GM23338 (cell line): ENCODE data around the gene ZNF106. TPM values are rescaled to one million over a fixed set of nuclear protein-coding genes. Genes with fewer than 3 reads are reported as not detected.

Experiments used
- ATAC-seq: fragments of 200-7000 bp; cut with Tn5 transposase; 3 replicates; pipeline ENCODE4 v1.9.1; 2020
- DNase-seq: peaks from one replicate; pipeline ENCODE4 v3.0.0-alpha.2; 2015; ENCODE audit warnings: low spot score
- H2AFZ ChIP-seq: fragments of 200-600 bp; sonication (generic); 2 replicates; pipeline ENCODE4 v1.8.0; 2016; ENCODE audit warnings: antibody characterized with exemption, mild to moderate bottlenecking, moderate library complexity
- H3F3A ChIP-seq: fragments of 200-600 bp; sonication (generic); replicated peaks from 2 replicates; pipeline ENCODE4 v1.8.0; 2017; ENCODE audit warnings: antibody characterized with exemption, mixed run types, low read depth
- H3K27ac ChIP-seq: fragments of 200-600 bp; sonication (generic); 2 replicates; pipeline ENCODE4 v1.6.1; 2016; ENCODE audit warnings: low read depth
- H3K27me3 ChIP-seq: fragments of 200-600 bp; sonication (generic); 2 replicates; pipeline ENCODE4 v1.8.0; 2016; ENCODE audit warnings: mild to moderate bottlenecking, mixed run types, moderate library complexity; ENCODE audit not compliant: insufficient read depth
- H3K36me3 ChIP-seq: fragments of 200-600 bp; sonication (generic); 2 replicates; pipeline ENCODE4 v1.8.0; 2016; ENCODE audit warnings: mild to moderate bottlenecking; ENCODE audit not compliant: insufficient read depth
- H3K4me1 ChIP-seq: fragments of 200-600 bp; sonication (generic); 2 replicates; pipeline ENCODE4 v1.8.0; 2016; ENCODE audit warnings: mild to moderate bottlenecking, moderate library complexity; ENCODE audit not compliant: insufficient read depth
- H3K4me2 ChIP-seq: fragments of 200-600 bp; sonication (generic); 2 replicates; pipeline ENCODE4 v1.7.1; 2017; ENCODE audit warnings: mixed run types
- H3K4me3 ChIP-seq: fragments of 200-600 bp; sonication (generic); 2 replicates; pipeline ENCODE4 v1.6.1; 2016; ENCODE audit warnings: mixed run types
- H3K79me2 ChIP-seq: fragments of 200-600 bp; sonication (generic); replicated peaks from 2 replicates; pipeline ENCODE4 v1.8.0; 2017; ENCODE audit warnings: mild to moderate bottlenecking; ENCODE audit not compliant: insufficient read depth
- H3K9me2 ChIP-seq: fragments of 200-600 bp; sonication (generic); 2 replicates; pipeline ENCODE4 v1.8.0; 2017; ENCODE audit not compliant: insufficient read depth
- H4K20me1 ChIP-seq: fragments of 200-600 bp; sonication (generic); replicated peaks from 2 replicates; pipeline ENCODE4 v1.8.0; 2017; ENCODE audit warnings: mild to moderate bottlenecking; ENCODE audit not compliant: insufficient read depth
- H3K27ac Mint-ChIP-seq: 2 replicates; pipeline ENCODE4 v1.8.0; 2020; ENCODE audit warnings: inconsistent platforms, mild to moderate bottlenecking, moderate library complexity, mixed read lengths
- H3K27me3 Mint-ChIP-seq: 3 replicates; pipeline ENCODE4 v1.8.0; 2022; ENCODE audit warnings: low read depth, mild to moderate bottlenecking, moderate library complexity, mixed read lengths, inconsistent platforms; ENCODE audit not compliant: insufficient read depth, poor library complexity
- H3K36me3 Mint-ChIP-seq: 3 replicates; pipeline ENCODE4 v1.8.0; 2021; ENCODE audit warnings: low read depth, mild to moderate bottlenecking, inconsistent platforms, moderate library complexity, mixed read lengths
- H3K4me1 Mint-ChIP-seq: 3 replicates; pipeline ENCODE4 v1.8.0; 2020; ENCODE audit warnings: mild to moderate bottlenecking, inconsistent platforms, mixed read lengths
- H3K4me3 Mint-ChIP-seq: 3 replicates; pipeline ENCODE4 v1.8.0; 2021; ENCODE audit warnings: moderate library complexity, mild to moderate bottlenecking, inconsistent platforms, mixed read lengths
- H3K9me3 Mint-ChIP-seq: 3 replicates; pipeline ENCODE4 v1.8.0; 2020; ENCODE audit warnings: moderate library complexity, mild to moderate bottlenecking, inconsistent platforms, mixed read lengths
- CREB1 ChIP-seq: fragments of 250-450 bp; sonication (Bioruptor Pico); IDR thresholded peaks from 2 replicates; pipeline ENCODE4 v1.5.0; 2020; ENCODE audit warnings: low read depth, mild to moderate bottlenecking, moderate library complexity
- ETS1 ChIP-seq: IDR thresholded peaks from 2 replicates; pipeline ENCODE4 v1.6.1; 2016; ENCODE audit warnings: antibody characterized with exemption
- EZH2 ChIP-seq: fragments of 200-600 bp; sonication (generic); IDR thresholded peaks from one replicate; pipeline ENCODE4 v1.8.0; 2017; ENCODE audit warnings: antibody characterized with exemption, mild to moderate bottlenecking, low read depth; ENCODE audit not compliant: unreplicated experiment
- EZH2phosphoT487 ChIP-seq: fragments of 200-600 bp; sonication (generic); IDR thresholded peaks from one replicate; pipeline ENCODE4 v1.8.1; 2018; ENCODE audit warnings: antibody characterized with exemption; ENCODE audit not compliant: unreplicated experiment
- JUNB ChIP-seq: IDR thresholded peaks from one replicate; pipeline ENCODE4 v1.6.1; 2016; ENCODE audit warnings: antibody characterized with exemption; ENCODE audit not compliant: unreplicated experiment
- NANOG ChIP-seq: IDR thresholded peaks from 2 replicates; pipeline ENCODE4 v1.6.1; 2016; ENCODE audit warnings: antibody characterized with exemption, borderline replicate concordance
- POLR2AphosphoS5 ChIP-seq: IDR thresholded peaks from 2 replicates; pipeline ENCODE4 v1.6.1; 2016; ENCODE audit warnings: antibody characterized with exemption, low read depth
- REST ChIP-seq: IDR thresholded peaks from one replicate; pipeline ENCODE4 v1.6.1; 2018; ENCODE audit warnings: antibody characterized with exemption; ENCODE audit not compliant: unreplicated experiment
- STAT1 ChIP-seq: IDR thresholded peaks from one replicate; pipeline ENCODE4 v1.6.1; 2016; ENCODE audit warnings: antibody characterized with exemption; ENCODE audit not compliant: unreplicated experiment
- ZNF114 ChIP-seq: fragments of 250-450 bp; sonication (Bioruptor Pico); IDR thresholded peaks from 2 replicates; pipeline ENCODE4 v1.5.0; 2020; ENCODE audit warnings: mild to moderate bottlenecking, moderate library complexity
- ZNF331 ChIP-seq: fragments of 250-450 bp; sonication (Bioruptor Pico); IDR thresholded peaks from 2 replicates; pipeline ENCODE4 v1.5.0; 2020; ENCODE audit warnings: low read depth, mild to moderate bottlenecking, moderate library complexity
- polyA plus RNA-seq: library from polyadenylated mRNA; unstranded; fragments of >200 nt; fragmentation: Nextera tagmentation; extraction: Ambion mirVana; gene quantifications from 2 replicates; pipeline ENCODE4 v1.2.1, GENCODE V29; 2016
- total RNA-seq: library from RNA; depleted of rRNA; stranded (reverse); fragments of >200 nt; shearing (Covaris generic); gene quantifications from 2 replicates; pipeline ENCODE4 v1.2.3, GENCODE V29; 2014
- TF ChIP-seq, protein P1 (sequence below): fragments of 250-450 bp; sonication (Bioruptor Pico); IDR thresholded peaks from 2 replicates; pipeline ENCODE4 v1.5.0; 2020; ENCODE audit warnings: mild to moderate bottlenecking, moderate library complexity
- TF ChIP-seq, protein P2 (sequence below), 2 experiments: fragments of 200-600 bp in 1 of 2; sonication (generic) in 1 of 2; conservative IDR thresholded peaks; 2 replicates each; pipeline versions ENCODE4 v1.5.1 to v1.6.1; 2016 to 2017; ENCODE audit warnings: antibody characterized with exemption in 2 of 2, low read depth in 2 of 2, mild to moderate bottlenecking in 2 of 2, moderate library complexity in 1 of 2

Gene ZNF106
- total and polyA plus RNA-seq, 2 experiments from 2014 or later = 48.0 to 53.7 TPM

- H3K27me3 ChIP-seq = no peaks in the 10 kb centered on the region
- Mint-ChIP-seq H3K9me3 (peaks cover 8% of the 10 kb centered on the region), H3K27ac (no peak overlapping the region), H3K36me3 (peaks cover 2% of the 10 kb centered on the region; the same call in 2 of the 3 replicates), H3K27me3 (peaks cover 10% of the 10 kb centered on the region), H3K4me3 (no peak overlapping the region), H3K4me1 (peaks cover 24% of the 10 kb centered on the region)
- H3F3A ChIP-seq = no peaks in the 10 kb centered on the region
- H3K4me1 ChIP-seq = peaks cover 24% of the 10 kb centered on the region
- 0 out of 2 replicates have a peak overlapping the region, but pooled peaks have one; percentile 36 for H3K4me2 ChIP-seq
- TF ChIP-seq POLR2AphosphoS5 (no peak), CREB1 (CRISPR knock-in tag) (no peak), EZH2phosphoT487 (no peak), NANOG (no peak), ZNF114 (CRISPR knock-in tag) (no peak), JUNB (no peak), EZH2 (no peak), ETS1 (no peak), REST (no peak), STAT1 (no peak), ZNF331 (CRISPR knock-in tag) (no peak)
- TF ChIP-seq, protein P1, sequence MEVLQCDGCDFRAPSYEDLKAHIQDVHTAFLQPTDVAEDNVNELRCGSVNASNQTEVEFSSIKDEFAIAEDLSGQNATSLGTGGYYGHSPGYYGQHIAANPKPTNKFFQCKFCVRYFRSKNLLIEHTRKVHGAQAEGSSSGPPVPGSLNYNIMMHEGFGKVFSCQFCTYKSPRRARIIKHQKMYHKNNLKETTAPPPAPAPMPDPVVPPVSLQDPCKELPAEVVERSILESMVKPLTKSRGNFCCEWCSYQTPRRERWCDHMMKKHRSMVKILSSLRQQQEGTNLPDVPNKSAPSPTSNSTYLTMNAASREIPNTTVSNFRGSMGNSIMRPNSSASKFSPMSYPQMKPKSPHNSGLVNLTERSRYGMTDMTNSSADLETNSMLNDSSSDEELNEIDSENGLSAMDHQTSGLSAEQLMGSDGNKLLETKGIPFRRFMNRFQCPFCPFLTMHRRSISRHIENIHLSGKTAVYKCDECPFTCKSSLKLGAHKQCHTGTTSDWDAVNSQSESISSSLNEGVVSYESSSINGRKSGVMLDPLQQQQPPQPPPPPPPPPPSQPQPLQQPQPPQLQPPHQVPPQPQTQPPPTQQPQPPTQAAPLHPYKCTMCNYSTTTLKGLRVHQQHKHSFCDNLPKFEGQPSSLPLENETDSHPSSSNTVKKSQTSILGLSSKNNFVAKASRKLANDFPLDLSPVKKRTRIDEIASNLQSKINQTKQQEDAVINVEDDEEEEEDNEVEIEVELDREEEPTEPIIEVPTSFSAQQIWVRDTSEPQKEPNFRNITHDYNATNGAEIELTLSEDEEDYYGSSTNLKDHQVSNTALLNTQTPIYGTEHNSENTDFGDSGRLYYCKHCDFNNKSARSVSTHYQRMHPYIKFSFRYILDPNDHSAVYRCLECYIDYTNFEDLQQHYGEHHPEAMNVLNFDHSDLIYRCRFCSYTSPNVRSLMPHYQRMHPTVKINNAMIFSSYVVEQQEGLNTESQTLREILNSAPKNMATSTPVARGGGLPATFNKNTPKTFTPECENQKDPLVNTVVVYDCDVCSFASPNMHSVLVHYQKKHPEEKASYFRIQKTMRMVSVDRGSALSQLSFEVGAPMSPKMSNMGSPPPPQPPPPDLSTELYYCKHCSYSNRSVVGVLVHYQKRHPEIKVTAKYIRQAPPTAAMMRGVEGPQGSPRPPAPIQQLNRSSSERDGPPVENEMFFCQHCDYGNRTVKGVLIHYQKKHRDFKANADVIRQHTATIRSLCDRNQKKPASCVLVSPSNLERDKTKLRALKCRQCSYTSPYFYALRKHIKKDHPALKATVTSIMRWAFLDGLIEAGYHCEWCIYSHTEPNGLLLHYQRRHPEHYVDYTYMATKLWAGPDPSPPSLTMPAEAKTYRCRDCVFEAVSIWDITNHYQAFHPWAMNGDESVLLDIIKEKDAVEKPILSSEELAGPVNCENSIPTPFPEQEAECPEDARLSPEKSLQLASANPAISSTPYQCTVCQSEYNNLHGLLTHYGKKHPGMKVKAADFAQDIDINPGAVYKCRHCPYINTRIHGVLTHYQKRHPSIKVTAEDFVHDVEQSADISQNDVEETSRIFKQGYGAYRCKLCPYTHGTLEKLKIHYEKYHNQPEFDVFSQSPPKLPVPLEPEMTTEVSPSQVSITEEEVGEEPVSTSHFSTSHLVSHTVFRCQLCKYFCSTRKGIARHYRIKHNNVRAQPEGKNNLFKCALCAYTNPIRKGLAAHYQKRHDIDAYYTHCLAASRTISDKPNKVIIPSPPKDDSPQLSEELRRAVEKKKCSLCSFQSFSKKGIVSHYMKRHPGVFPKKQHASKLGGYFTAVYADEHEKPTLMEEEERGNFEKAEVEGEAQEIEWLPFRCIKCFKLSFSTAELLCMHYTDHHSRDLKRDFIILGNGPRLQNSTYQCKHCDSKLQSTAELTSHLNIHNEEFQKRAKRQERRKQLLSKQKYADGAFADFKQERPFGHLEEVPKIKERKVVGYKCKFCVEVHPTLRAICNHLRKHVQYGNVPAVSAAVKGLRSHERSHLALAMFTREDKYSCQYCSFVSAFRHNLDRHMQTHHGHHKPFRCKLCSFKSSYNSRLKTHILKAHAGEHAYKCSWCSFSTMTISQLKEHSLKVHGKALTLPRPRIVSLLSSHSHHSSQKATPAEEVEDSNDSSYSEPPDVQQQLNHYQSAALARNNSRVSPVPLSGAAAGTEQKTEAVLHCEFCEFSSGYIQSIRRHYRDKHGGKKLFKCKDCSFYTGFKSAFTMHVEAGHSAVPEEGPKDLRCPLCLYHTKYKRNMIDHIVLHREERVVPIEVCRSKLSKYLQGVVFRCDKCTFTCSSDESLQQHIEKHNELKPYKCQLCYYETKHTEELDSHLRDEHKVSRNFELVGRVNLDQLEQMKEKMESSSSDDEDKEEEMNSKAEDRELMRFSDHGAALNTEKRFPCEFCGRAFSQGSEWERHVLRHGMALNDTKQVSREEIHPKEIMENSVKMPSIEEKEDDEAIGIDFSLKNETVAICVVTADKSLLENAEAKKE (CRISPR knock-in tag) = no peak
- TF ChIP-seq, protein P2, sequence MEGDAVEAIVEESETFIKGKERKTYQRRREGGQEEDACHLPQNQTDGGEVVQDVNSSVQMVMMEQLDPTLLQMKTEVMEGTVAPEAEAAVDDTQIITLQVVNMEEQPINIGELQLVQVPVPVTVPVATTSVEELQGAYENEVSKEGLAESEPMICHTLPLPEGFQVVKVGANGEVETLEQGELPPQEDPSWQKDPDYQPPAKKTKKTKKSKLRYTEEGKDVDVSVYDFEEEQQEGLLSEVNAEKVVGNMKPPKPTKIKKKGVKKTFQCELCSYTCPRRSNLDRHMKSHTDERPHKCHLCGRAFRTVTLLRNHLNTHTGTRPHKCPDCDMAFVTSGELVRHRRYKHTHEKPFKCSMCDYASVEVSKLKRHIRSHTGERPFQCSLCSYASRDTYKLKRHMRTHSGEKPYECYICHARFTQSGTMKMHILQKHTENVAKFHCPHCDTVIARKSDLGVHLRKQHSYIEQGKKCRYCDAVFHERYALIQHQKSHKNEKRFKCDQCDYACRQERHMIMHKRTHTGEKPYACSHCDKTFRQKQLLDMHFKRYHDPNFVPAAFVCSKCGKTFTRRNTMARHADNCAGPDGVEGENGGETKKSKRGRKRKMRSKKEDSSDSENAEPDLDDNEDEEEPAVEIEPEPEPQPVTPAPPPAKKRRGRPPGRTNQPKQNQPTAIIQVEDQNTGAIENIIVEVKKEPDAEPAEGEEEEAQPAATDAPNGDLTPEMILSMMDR (conservative IDR thresholded peaks at IDR 0.05; ENCODE audit: low read depth in 2 of 2) = no peak
- no peak overlapping the region for H3K27ac ChIP-seq
- no peak overlapping the region for H3K4me3 ChIP-seq
- peaks cover 31% of the 10 kb centered on the region for H3K9me2 ChIP-seq
- H3K79me2 ChIP-seq = no peaks in the 10 kb centered on the region
- no peaks in the 10 kb centered on the region; the same call in 1 of the 2 replicates for H3K36me3 ChIP-seq
- H4K20me1 ChIP-seq = no peaks in the 10 kb centered on the region
- DNase-seq (no peak), ATAC-seq (peak; percentile 51)
- no peak overlapping the region for H2AFZ ChIP-seq
Measured at GRCh38 chr15:42363942-42364341, 127.0 kb downstream of the ZNF106 start.
